Measurements from ENCODE around the gene SLC19A1. TPM values are rescaled to one million over a fixed set of nuclear protein-coding genes. Genes with fewer than 3 reads are reported as not detected.
"Not testable (repeated sequence)": the region's sequence is repeated elsewhere in the genome, so short reads cannot be mapped to it uniquely, and the experiment has no call there.

The SLC19A1 gene
- total RNA-seq, 4 donors from 2014 or later = 7.6 to 12.8 (median 10.3) TPM; not detected in 1

- Histone ChIP-seq H3K36me3 (no peaks in the 10 kb centered on the region), H3K27ac (no peak overlapping the region), H3K27me3 (no peaks in the 10 kb centered on the region), H3K9me3 (no peaks in the 10 kb centered on the region), H3K4me1 (no peaks in the 10 kb centered on the region), H3K4me3 (no peak overlapping the region)
- no peak for DNase-seq
- TF ChIP-seq CTCF (IDR thresholded peaks at IDR 0.05) = no peak
- no peak for TF ChIP-seq POLR2A (IDR thresholded peaks at IDR 0.05)
- intact Hi-C loops (cut with DNase I; ENCODE audit: low total_unique reads) = no loop called here
Observed at GRCh38 chr21:45531393-45532215, 10.6 kb downstream of the SLC19A1 start.

GRCh38 chr21:45531114-45531392 lies 11.2 kb downstream of the SLC19A1 start:
- intact Hi-C loops (cut with DNase I; ENCODE audit: low total_unique reads); H3K4me3 ChIP-seq; H3K27me3 ChIP-seq; H3K27ac ChIP-seq; H3K36me3 ChIP-seq; DNase-seq; H3K9me3 ChIP-seq; H3K4me1 ChIP-seq: not testable (repeated sequence)

GRCh38 chr21:45530423-45531113 lies 11.7 kb downstream of the SLC19A1 start:
- H3K27me3 ChIP-seq = no peaks in the 10 kb centered on the region
- no peak for DNase-seq
- H3K4me1 ChIP-seq = no peaks in the 10 kb centered on the region
- intact Hi-C loops (cut with DNase I; ENCODE audit: low total_unique reads) = no loop called here
- H3K27ac ChIP-seq = no peak overlapping the region
- no peak overlapping the region for H3K4me3 ChIP-seq
- TF ChIP-seq POLR2A (IDR thresholded peaks at IDR 0.05) = no peak
- TF ChIP-seq CTCF (IDR thresholded peaks at IDR 0.05) = no peak
- H3K36me3 ChIP-seq = no peaks in the 10 kb centered on the region
- no peaks in the 10 kb centered on the region for H3K9me3 ChIP-seq

GRCh38 chr21:45529785-45530422 lies 12.3 kb downstream of the SLC19A1 start:
- H3K27me3 ChIP-seq = no peaks in the 10 kb centered on the region
- no peak for TF ChIP-seq POLR2A (IDR thresholded peaks at IDR 0.05)
- no peak for TF ChIP-seq CTCF (IDR thresholded peaks at IDR 0.05)
- H3K4me3 ChIP-seq = no peak overlapping the region
- H3K27ac ChIP-seq = no peak overlapping the region
- intact Hi-C loops (cut with DNase I; ENCODE audit: low total_unique reads) = no loop called here
- no peak for DNase-seq
- no peaks in the 10 kb centered on the region for H3K36me3 ChIP-seq
- no peaks in the 10 kb centered on the region for H3K9me3 ChIP-seq
- no peaks in the 10 kb centered on the region for H3K4me1 ChIP-seq

- no peaks in the 10 kb centered on the region for H3K9me3 ChIP-seq
- no peak overlapping the region for H3K4me3 ChIP-seq
- H3K4me1 ChIP-seq = no peaks in the 10 kb centered on the region
- TF ChIP-seq POLR2A (IDR thresholded peaks at IDR 0.05) (no peak), CTCF (IDR thresholded peaks at IDR 0.05) (no peak)
- intact Hi-C loops (cut with DNase I; ENCODE audit: low total_unique reads) = no loop called here
- no peaks in the 10 kb centered on the region for H3K27me3 ChIP-seq
- H3K36me3 ChIP-seq = no peaks in the 10 kb centered on the region
- no peak overlapping the region for H3K27ac ChIP-seq
- no peak for DNase-seq
Observed at GRCh38 chr21:45528981-45529784, 13.1 kb downstream of the SLC19A1 start.
